NAMALWA (cell line): ENCODE results near the gene ITGBL1.

Experiments
- DNase-seq: peaks from one replicate; pipeline ENCODE4 v3.0.0-alpha.2; 2015; ENCODE audit warnings: low spot score

ITGBL1 gene

GRCh38 chr13:101700598-101700997 lies 248.1 kb downstream of the ITGBL1 start:
- no peak for DNase-seq

GRCh38 chr13:101703081-101703480 lies 250.6 kb downstream of the ITGBL1 start:
- DNase-seq, result no peak

GRCh38 chr13:101703838-101704237 lies 251.4 kb downstream of the ITGBL1 start:
- no peak for DNase-seq

GRCh38 chr13:101706651-101707050 lies 254.2 kb downstream of the ITGBL1 start:
- no peak for DNase-seq

- no peak for DNase-seq
Measured at GRCh38 chr13:101707659-101708058, 255.2 kb downstream of the ITGBL1 start.

GRCh38 chr13:101708115-101708514 lies 255.6 kb downstream of the ITGBL1 start:
- no peak for DNase-seq

GRCh38 chr13:101709952-101710351 lies 257.5 kb downstream of the ITGBL1 start:
- DNase-seq, result no peak

- no peak for DNase-seq
Measured at GRCh38 chr13:101711307-101712025, 259.0 kb downstream of the ITGBL1 start.

GRCh38 chr13:101712026-101712348 lies 259.5 kb downstream of the ITGBL1 start:
- no peak for DNase-seq

GRCh38 chr13:101714195-101714594 lies 261.7 kb downstream of the ITGBL1 start:
- DNase-seq, result no peak

GRCh38 chr13:101717353-101717752 lies 264.9 kb downstream of the ITGBL1 start:
- no peak for DNase-seq

GRCh38 chr13:101718496-101718895 lies 266.0 kb downstream of the ITGBL1 start:
- DNase-seq, result no peak

GRCh38 chr13:101726681-101727080 lies 274.2 kb downstream of the ITGBL1 start:
- DNase-seq, result no peak

GRCh38 chr13:101727118-101727517 lies 274.6 kb downstream of the ITGBL1 start:
- no peak for DNase-seq

GRCh38 chr13:101728021-101728420 lies 275.5 kb downstream of the ITGBL1 start:
- DNase-seq, result no peak

GRCh38 chr13:101728615-101729014 lies 276.1 kb downstream of the ITGBL1 start:
- DNase-seq, result no peak

GRCh38 chr13:101730420-101731000 lies 278.0 kb downstream of the ITGBL1 start:
- no peak for DNase-seq

- DNase-seq, result no peak
Measured at GRCh38 chr13:101736566-101736965, 284.1 kb downstream of the ITGBL1 start.

- no peak for DNase-seq
Measured at GRCh38 chr13:101738336-101738735, 285.9 kb downstream of the ITGBL1 start.

- no peak for DNase-seq
Measured at GRCh38 chr13:101739382-101740178, 287.1 kb downstream of the ITGBL1 start.

GRCh38 chr13:101746513-101746912 lies 294.0 kb downstream of the ITGBL1 start:
- DNase-seq, result no peak

GRCh38 chr13:101747039-101747438 lies 294.6 kb downstream of the ITGBL1 start:
- DNase-seq, result no peak

- no peak for DNase-seq
Measured at GRCh38 chr13:101749584-101749983, 297.1 kb downstream of the ITGBL1 start.
